ENCODE measurements around the gene PCNT.
A peak's percentile ranks its signal among the peaks of the same experiment; 100 is the strongest.
"Not testable (repeated sequence)": the region's sequence is repeated elsewhere in the genome, so short reads cannot be mapped to it uniquely, and the experiment has no call there.

Gene PCNT

GRCh38 chr21:46443910-46444309 lies 120.0 kb downstream of the PCNT start:
- no peak for DNase-seq (ENCODE audit: low spot score)
- FAIRE-seq: no peak

DNA sequence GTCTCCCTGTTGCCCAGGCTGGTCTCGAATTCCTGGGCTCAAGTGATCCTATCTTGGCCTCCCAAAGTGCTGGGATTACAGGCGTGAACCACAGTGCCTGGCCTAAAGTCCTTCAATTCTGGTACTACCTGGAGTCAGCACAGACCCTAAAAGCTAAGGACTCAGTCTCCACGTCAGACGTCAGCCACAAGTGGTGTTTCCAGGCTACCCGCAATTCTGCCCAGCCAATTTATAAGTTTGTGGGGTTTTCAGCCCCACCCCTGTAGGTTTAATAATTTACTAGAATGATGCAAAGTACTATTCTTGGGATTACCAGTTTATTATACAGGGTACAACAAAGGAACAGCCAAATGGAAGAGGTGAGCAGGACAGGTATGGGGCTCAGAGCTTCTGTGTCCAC lies 124.2 kb downstream of the PCNT start:
- FAIRE-seq: no peak
- DNase-seq (ENCODE audit: low spot score): no peak

- DNase-seq (ENCODE audit: low spot score); FAIRE-seq: not testable (repeated sequence)
Observed at GRCh38 chr21:46448855-46449254, 124.9 kb downstream of the PCNT start.

GRCh38 chr21:46452710-46453109 lies 128.8 kb downstream of the PCNT start:
- FAIRE-seq (no peak), DNase-seq (ENCODE audit: low spot score) (no peak)

GRCh38 chr21:46454142-46454541 lies 130.2 kb downstream of the PCNT start:
- FAIRE-seq: no peak
- no peak for DNase-seq (ENCODE audit: low spot score)

DNA sequence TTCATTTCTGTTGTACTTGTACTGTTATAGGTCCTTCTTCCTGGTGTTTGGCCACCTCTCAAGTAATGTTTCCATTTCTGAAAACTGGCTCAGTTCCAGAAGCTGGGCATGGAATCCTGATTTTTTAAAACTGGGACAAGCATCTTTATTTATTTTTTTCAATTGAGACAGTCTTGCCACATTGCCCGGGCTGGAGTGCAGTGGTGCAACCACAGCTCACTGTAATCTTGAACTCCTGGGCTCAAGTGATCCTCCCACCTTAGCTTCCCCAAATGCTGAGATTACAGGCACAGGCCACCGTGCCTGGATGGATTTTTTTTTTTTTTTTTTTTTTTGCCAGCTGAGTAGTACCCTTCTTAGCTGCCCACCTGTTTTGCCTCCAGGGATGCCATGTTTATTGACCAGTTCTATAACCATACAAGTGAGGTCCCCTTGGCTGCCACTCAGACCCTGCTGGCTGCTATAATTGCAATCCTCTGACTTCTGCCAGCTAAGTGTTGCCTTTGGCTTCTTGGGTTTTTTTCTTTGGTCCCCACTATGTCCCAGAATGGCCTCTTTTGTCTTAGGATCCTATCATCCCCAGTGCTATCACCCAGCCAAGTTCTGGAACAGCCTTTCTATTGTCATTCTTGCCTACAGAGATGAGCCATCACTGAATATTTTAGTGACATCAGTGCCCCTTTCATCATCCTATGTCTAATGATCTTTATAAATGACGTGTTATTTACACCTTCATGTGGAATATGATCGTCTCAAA lies 130.9 kb downstream of the PCNT start:
- FAIRE-seq: no peak
- no peak for DNase-seq (ENCODE audit: low spot score)

DNA sequence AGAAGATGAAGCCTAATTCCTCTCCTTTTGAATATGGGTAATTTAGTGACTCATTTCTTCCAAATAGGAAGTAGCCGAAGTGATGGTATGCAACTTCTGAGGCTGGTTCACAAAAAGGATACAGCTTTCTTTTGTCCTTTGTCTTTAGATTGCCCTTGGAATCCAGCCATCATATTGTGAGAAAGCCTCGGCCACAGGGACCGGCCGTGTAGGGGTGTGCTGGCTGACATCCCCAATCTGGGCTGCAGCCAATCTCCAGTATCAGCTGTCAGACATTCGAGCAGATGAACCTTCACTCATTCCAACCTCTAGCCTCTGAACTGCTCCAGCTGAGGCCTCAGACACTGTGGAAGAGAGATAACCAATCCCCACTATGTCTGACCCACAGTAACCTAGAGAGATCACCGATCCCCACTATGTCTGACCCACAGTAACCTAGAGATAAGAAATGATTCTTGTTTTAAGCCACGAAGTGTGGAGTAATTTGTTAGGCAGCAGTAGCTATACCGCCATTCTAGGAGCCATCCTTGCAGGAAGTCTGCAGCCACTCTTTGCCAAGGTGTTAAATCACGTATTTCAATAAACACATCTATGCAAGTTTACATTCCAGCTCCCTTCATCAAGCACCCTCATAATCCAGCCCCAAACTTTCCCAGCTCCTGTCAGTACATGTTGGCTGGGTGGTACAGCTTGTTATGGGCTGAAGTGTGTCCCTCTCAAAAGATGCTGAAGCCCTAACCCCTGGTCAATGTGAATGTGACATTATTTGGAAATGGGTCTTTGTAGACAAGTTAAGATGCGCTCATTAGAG lies 131.8 kb downstream of the PCNT start:
- no peak for FAIRE-seq
- peak; percentile 67 for DNase-seq (ENCODE audit: low spot score)

- FAIRE-seq: no peak
- DNase-seq (ENCODE audit: low spot score): no peak
Observed at GRCh38 chr21:46456750-46457149, 132.8 kb downstream of the PCNT start.

- FAIRE-seq (no peak), DNase-seq (ENCODE audit: low spot score) (peak; percentile 22)
Observed at GRCh38 chr21:46457801-46458314, 133.9 kb downstream of the PCNT start.

DNA sequence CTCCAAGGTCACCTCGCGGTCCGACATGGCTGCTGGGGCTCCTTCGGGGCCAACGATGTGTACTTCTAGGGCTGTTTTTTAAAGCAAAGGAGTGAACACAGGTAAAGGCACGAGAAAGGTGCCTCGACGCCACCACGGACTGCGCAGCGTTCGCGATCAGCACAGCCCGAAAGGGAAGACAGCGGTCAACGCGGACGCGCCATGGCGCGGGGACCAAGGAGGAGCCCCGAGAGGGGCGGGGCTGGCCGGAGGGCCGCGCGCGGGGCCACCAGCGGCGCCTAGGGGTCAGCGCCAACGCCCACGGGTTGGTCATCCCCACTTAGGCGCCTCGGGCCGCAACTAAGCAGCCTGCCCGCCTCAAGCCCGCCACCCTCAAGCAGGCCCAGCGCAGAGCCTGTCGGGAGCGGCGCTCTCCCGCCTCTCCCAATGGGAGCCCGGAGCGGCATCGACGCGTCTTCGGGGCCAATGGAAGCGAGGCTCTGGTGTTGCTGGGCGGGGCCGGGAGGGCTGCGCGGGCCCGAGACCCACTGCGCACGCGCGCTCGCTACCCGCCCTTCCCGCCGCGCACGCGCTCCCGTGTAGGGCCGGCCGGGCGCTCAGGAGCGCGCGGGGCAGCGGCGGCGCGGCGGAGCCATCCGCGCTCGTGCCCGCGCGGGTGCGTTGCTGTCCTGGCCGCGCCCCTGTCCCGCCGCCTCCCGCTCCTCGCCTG lies 134.5 kb downstream of the PCNT start, which contains the start of gene DIP2A:
Gene DIP2A, plus strand, starts transcription at position 577 of the 709 bp plus-strand sequence. CDS start 241 bp downstream, outside the sequence.
- DNase-seq (ENCODE audit: low spot score) (peak; percentile 98), FAIRE-seq (no peak)

GRCh38 chr21:46459024-46459355 lies 135.0 kb downstream of the PCNT start:
- DNase-seq (ENCODE audit: low spot score): no peak
- no peak for FAIRE-seq

- FAIRE-seq: no peak
- peak; percentile 26 for DNase-seq (ENCODE audit: low spot score)
Observed at GRCh38 chr21:46459356-46460112, 135.6 kb downstream of the PCNT start.

DNA sequence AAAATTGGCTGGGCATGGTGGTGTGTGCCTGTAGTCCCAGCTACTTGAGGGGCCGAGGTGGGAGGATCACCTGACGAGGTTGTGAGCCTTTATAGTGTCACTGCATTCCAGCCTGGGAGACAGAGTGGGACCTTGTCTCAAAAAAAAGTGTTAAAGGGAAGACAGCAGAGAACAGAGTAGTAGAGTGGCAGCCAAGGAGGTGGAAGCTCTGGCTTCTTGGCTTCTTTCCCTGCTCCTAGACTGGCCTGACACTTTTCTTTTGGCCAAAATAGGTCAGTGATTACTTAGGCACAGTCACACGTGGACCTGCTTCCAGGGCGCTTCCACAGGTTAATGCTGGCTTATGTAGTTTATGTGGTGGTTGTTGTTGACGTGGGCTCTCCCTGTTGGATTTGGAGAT lies 138.0 kb downstream of the PCNT start:
- DNase-seq (ENCODE audit: low spot score) (no peak), FAIRE-seq (no peak)

DNA sequence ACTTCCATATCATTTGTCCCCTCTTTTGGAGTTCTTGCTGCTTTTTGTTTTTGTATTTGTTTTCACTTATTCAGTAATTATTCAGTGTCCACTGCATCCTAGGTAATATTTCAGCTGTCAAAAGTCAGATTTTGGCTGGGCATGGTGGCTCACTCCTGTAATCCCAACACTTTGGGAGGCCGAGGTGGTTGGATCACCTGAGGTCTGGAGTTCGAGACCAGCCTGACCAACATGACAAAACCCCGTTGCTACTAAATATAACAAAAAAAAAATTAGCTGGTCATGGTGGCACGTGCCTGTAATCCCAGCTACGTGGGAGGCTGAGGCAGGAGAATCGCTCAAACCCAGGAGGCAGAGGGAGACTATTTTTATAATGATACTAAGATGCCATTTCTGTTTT lies 141.2 kb downstream of the PCNT start:
- not testable (repeated sequence) for DNase-seq (ENCODE audit: low spot score); FAIRE-seq

DNA sequence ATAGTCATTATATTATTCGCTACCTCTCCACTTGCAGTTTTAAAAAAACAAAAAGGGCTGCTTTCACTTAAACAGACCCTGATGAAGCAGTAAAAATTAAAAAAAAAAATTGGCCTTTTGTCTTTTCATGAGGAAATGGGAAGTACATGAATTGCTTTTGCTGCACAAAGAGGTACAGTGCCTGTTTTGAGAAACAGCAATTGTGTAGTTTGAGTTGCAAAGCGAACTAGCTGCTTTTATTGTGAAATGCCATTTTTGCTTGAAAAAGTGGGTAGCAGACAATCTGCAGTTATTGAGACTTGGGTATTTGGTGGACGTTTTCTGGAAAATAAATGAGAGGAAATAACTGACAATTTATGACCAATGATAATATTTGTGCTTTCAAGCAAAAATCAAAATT lies 141.7 kb downstream of the PCNT start:
- DNase-seq (ENCODE audit: low spot score) (no peak), FAIRE-seq (no peak)

- FAIRE-seq: no peak
- DNase-seq (ENCODE audit: low spot score): no peak
Observed at GRCh38 chr21:46468108-46468774, 144.3 kb downstream of the PCNT start.

DNA sequence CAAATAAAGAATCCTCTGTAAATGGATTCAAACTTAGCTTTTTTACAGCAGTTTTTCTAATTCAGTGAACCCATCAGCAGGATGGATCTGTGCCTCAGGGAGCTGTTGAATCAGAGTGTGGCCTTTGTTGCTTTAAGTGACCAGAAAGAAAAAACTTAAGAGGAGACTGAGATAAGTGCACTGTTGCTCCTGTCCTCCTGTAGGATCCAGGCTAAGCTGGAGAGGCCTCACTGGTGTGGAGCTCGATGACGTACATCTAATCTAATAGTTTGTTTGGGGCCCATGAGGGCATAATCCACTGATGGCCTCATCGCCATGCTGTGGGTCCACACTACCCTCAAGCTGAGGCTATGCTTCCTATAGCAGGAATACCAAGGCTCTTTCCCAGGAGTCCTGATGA lies 145.3 kb downstream of the PCNT start:
- no peak for DNase-seq (ENCODE audit: low spot score)
- FAIRE-seq: no peak

DNA sequence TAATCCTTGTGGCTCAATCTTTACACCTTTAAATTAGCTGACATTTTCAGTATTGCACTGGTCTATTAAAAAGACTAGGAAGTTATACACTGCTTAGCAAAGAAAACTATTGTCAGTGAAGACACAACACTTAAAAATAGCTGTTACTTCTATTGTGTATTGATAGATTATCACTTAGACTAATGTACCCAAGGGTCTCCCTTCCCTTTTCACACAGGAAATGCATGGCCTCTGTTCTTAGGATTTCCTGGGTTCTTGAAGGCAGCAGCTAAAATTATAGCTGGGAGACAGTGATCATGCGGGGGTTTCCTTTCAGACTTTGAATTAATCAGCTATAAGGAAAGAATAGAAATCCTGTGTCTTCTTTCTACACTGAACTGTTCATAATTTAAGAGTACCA lies 147.6 kb downstream of the PCNT start:
- no peak for DNase-seq (ENCODE audit: low spot score)
- FAIRE-seq: no peak

GRCh38 chr21:46472246-46472645 lies 148.3 kb downstream of the PCNT start:
- FAIRE-seq: no peak
- DNase-seq (ENCODE audit: low spot score): no peak

- FAIRE-seq (no peak), DNase-seq (ENCODE audit: low spot score) (no peak)
Observed at GRCh38 chr21:46474382-46474781, 150.4 kb downstream of the PCNT start.

- no peak for FAIRE-seq
Observed at GRCh38 chr21:46475296-46475695, 151.3 kb downstream of the PCNT start.

More at GRCh38 chr21:46475296-46475695, 151.3 kb downstream of the PCNT start:
- no peak for DNase-seq (ENCODE audit: low spot score)
